ENCODE results near the gene MUC3A. TPM values are rescaled to one million over a fixed set of nuclear protein-coding genes. Genes with fewer than 3 reads are reported as not detected.

Gene MUC3A
- total RNA-seq, 4 donors from 2014 or later: not detected

GRCh38 chr7:100943693-100944092 lies 5.6 kb upstream of the MUC3A start:
- Histone ChIP-seq H3K36me3 (no peaks in the 10 kb centered on the region), H3K9me3 (no peaks in the 10 kb centered on the region), H3K4me3 (no peak overlapping the region), H3K27ac (no peak overlapping the region), H3K4me1 (no peaks in the 10 kb centered on the region), H3K27me3 (peaks cover 11% of the 10 kb centered on the region)
- TF ChIP-seq POLR2A (IDR thresholded peaks at IDR 0.05) (no peak), POLR2AphosphoS5 (IDR thresholded peaks at IDR 0.05) (no peak), EP300 (IDR thresholded peaks at IDR 0.05) (no peak), CTCF (IDR thresholded peaks at IDR 0.05) (no peak)
- DNase-seq (ENCODE audit: low spot score in 2 of 2): no peak
- WGBS: 93% methylated on average over 5 of the region's 5 CpGs

GRCh38 chr7:100944138-100944537 lies 5.2 kb upstream of the MUC3A start:
- 97% methylated on average over 4 of the region's 4 CpGs for WGBS
- no peak overlapping the region for H3K4me3 ChIP-seq
- H3K36me3 ChIP-seq: no peaks in the 10 kb centered on the region
- no peaks in the 10 kb centered on the region for H3K4me1 ChIP-seq
- TF ChIP-seq POLR2AphosphoS5 (IDR thresholded peaks at IDR 0.05): no peak
- TF ChIP-seq CTCF (IDR thresholded peaks at IDR 0.05): no peak
- TF ChIP-seq POLR2A (IDR thresholded peaks at IDR 0.05): no peak
- no peak for TF ChIP-seq EP300 (IDR thresholded peaks at IDR 0.05)
- no peak overlapping the region for H3K27ac ChIP-seq
- DNase-seq (ENCODE audit: low spot score in 2 of 2): no peak
- peaks cover 13% of the 10 kb centered on the region for H3K27me3 ChIP-seq
- H3K9me3 ChIP-seq: no peaks in the 10 kb centered on the region

GRCh38 chr7:100946111-100946510 lies 3.2 kb upstream of the MUC3A start:
- Histone ChIP-seq H3K9me3 (no peaks in the 10 kb centered on the region), H3K4me3 (no peak overlapping the region), H3K27ac (no peak overlapping the region), H3K4me1 (no peaks in the 10 kb centered on the region), H3K36me3 (no peaks in the 10 kb centered on the region), H3K27me3 (peaks cover 24% of the 10 kb centered on the region)
- TF ChIP-seq EP300 (IDR thresholded peaks at IDR 0.05) (no peak), POLR2A (IDR thresholded peaks at IDR 0.05) (no peak), CTCF (IDR thresholded peaks at IDR 0.05) (no peak), POLR2AphosphoS5 (IDR thresholded peaks at IDR 0.05) (no peak)
- DNase-seq (ENCODE audit: low spot score in 2 of 2): no peak
- 94% methylated on average over 4 of the region's 4 CpGs for WGBS

- no peak for DNase-seq (ENCODE audit: low spot score in 2 of 2)
- WGBS: 76% methylated on average over 11 of the region's 11 CpGs
- H3K4me1 ChIP-seq: no peaks in the 10 kb centered on the region
- no peak overlapping the region for H3K4me3 ChIP-seq
- peaks cover 32% of the 10 kb centered on the region for H3K27me3 ChIP-seq
- H3K27ac ChIP-seq: no peak overlapping the region
- no peaks in the 10 kb centered on the region for H3K9me3 ChIP-seq
- no peaks in the 10 kb centered on the region for H3K36me3 ChIP-seq
- TF ChIP-seq EP300 (IDR thresholded peaks at IDR 0.05) (no peak), POLR2AphosphoS5 (IDR thresholded peaks at IDR 0.05) (no peak), POLR2A (IDR thresholded peaks at IDR 0.05) (no peak), CTCF (IDR thresholded peaks at IDR 0.05) (no peak)
These were observed 2.5 kb upstream of the MUC3A start for GRCh38 chr7:100946766-100947365.

- Histone ChIP-seq H3K27ac (no peak overlapping the region), H3K27me3 (peaks cover 39% of the 10 kb centered on the region), H3K4me3 (no peak overlapping the region), H3K9me3 (no peaks in the 10 kb centered on the region), H3K4me1 (no peaks in the 10 kb centered on the region), H3K36me3 (no peaks in the 10 kb centered on the region)
- no peak for DNase-seq (ENCODE audit: low spot score in 2 of 2)
- 82% methylated on average over 5 of the region's 5 CpGs for WGBS
- no peak for TF ChIP-seq EP300 (IDR thresholded peaks at IDR 0.05)
- no peak for TF ChIP-seq CTCF (IDR thresholded peaks at IDR 0.05)
- TF ChIP-seq POLR2AphosphoS5 (IDR thresholded peaks at IDR 0.05): no peak
- no peak for TF ChIP-seq POLR2A (IDR thresholded peaks at IDR 0.05)
These were observed 1.5 kb upstream of the MUC3A start for GRCh38 chr7:100947792-100948191.
